Liver (tissue), 9 donors: ENCODE data around the gene KIAA1191. TPM values are rescaled to one million over a fixed set of nuclear protein-coding genes. Genes with fewer than 3 reads are reported as not detected.
"Not testable (repeated sequence)": the region's sequence is repeated elsewhere in the genome, so short reads cannot be mapped to it uniquely, and the experiment has no call there.

Experiments
- DNase-seq: peaks from one replicate; pipeline ENCODE4 v3.0.0-alpha.2; 2017; ENCODE audit warnings: low spot score
- H3K27ac ChIP-seq, 2 donors: one replicate each; pipeline ENCODE4 v1.7.0; 2013; ENCODE audit warnings: inconsistent platforms in 2 of 2, low read length in 2 of 2, control low read depth in 1 of 2, low read depth in 1 of 2, mild to moderate bottlenecking in 1 of 2
- H3K27me3 ChIP-seq, 4 donors: one replicate each; pipeline versions ENCODE4 v1.6.1 to v1.7.0; 2013; ENCODE audit warnings: low read length in 3 of 4, inconsistent platforms in 1 of 4, mild to moderate bottlenecking in 1 of 4, moderate library complexity in 1 of 4; ENCODE audit not compliant: control insufficient read depth in 4 of 4, insufficient read depth in 4 of 4
- H3K36me3 ChIP-seq, 4 donors: one replicate each; pipeline versions ENCODE4 v1.6.1 to v1.7.0; 2013; ENCODE audit warnings: low read length in 3 of 4, mild to moderate bottlenecking in 3 of 4, low read depth in 1 of 4, moderate library complexity in 1 of 4; ENCODE audit not compliant: control insufficient read depth in 4 of 4, insufficient read depth in 3 of 4
- H3K4me1 ChIP-seq, 4 donors: one replicate each; pipeline versions ENCODE4 v1.6.1 to v1.7.0; 2013; ENCODE audit warnings: low read length in 3 of 4, mild to moderate bottlenecking in 3 of 4, moderate library complexity in 1 of 4; ENCODE audit not compliant: control insufficient read depth in 4 of 4, insufficient read depth in 4 of 4
- H3K4me3 ChIP-seq, 3 donors: one replicate each; pipeline versions ENCODE4 v1.6.1 to v1.7.0; 2013; ENCODE audit warnings: low read length in 3 of 3, control low read depth in 1 of 3, low read depth in 1 of 3, mild to moderate bottlenecking in 1 of 3
- H3K9ac ChIP-seq, 2 donors: one replicate each; pipeline ENCODE4 v1.7.0; 2013; ENCODE audit warnings: low read length in 2 of 2, mild to moderate bottlenecking in 2 of 2, moderate library complexity in 2 of 2, control low read depth in 1 of 2, low read depth in 1 of 2
- H3K9me3 ChIP-seq, 4 donors: one replicate each; pipeline versions ENCODE4 v1.6.1 to v1.7.0; 2013; ENCODE audit warnings: low read length in 3 of 4; ENCODE audit not compliant: control insufficient read depth in 4 of 4
- ATF3 ChIP-seq: IDR thresholded peaks from 2 replicates; pipeline ENCODE4 v1.6.1; 2016; ENCODE audit warnings: antibody characterized with exemption
- CTCF ChIP-seq: fragments of 150-350 bp; IDR thresholded peaks from 2 replicates; pipeline ENCODE4 v1.5.1; 2017; ENCODE audit warnings: improper control_type of control experiment, low read depth, low read length; ENCODE audit not compliant: missing input control
- EGR1 ChIP-seq, 2 donors: IDR thresholded peaks; 2 replicates each; pipeline ENCODE4 v1.6.1; 2016 to 2018; ENCODE audit warnings: antibody characterized with exemption in 2 of 2, low read depth in 2 of 2
- HNF4A ChIP-seq, 2 donors: conservative IDR thresholded peaks; 2 replicates each; pipeline ENCODE4 v1.6.1; 2016; ENCODE audit warnings: antibody characterized with exemption in 2 of 2, mild to moderate bottlenecking in 2 of 2
- NR2F2 ChIP-seq: IDR thresholded peaks from 2 replicates; pipeline ENCODE4 v1.6.1; 2016; ENCODE audit warnings: antibody characterized with exemption
- RAD21 ChIP-seq, 2 donors: IDR thresholded peaks; 2 replicates each; pipeline ENCODE4 v1.6.1; 2016; ENCODE audit warnings: antibody characterized with exemption in 2 of 2, mild to moderate bottlenecking in 2 of 2
- RXRA ChIP-seq, 2 donors: IDR thresholded peaks; 2 replicates each; pipeline ENCODE4 v1.6.1; 2017 to 2018; ENCODE audit warnings: antibody characterized with exemption in 2 of 2, mild to moderate bottlenecking in 1 of 2
- SP1 ChIP-seq: IDR thresholded peaks from 2 replicates; pipeline ENCODE4 v1.6.1; 2018; ENCODE audit warnings: antibody characterized with exemption, mild to moderate bottlenecking
- YY1 ChIP-seq: IDR thresholded peaks from 2 replicates; pipeline ENCODE4 v1.6.1; 2016; ENCODE audit warnings: antibody characterized with exemption, mild to moderate bottlenecking
- ZBTB33 ChIP-seq: IDR thresholded peaks from 2 replicates; pipeline ENCODE4 v1.6.1; 2016; ENCODE audit warnings: antibody characterized with exemption
- WGBS: extraction: QIAGEN DNeasy Blood & Tissue Kit; methylation state at CpG from one replicate; pipeline ENCODE4 v1.1.7; 2013; 5-methylcytosine and 5-hydroxymethylcytosine counted together
- polyA plus RNA-seq, 2 donors: library from polyadenylated mRNA; stranded (reverse) in 1 of 2; unstranded in 1 of 2; fragments of 200-250 nt in 1 of 2; fragments of >200 nt in 1 of 2; fragmentation: Nextera tagmentation in 1 of 2; extraction: Ambion mirVana in 1 of 2; gene quantifications; one replicate each; pipeline versions ENCODE4 v1.2.1 to v1.2.3, GENCODE V29; 2013 to 2015
- total RNA-seq, 2 donors: library from RNA; depleted of rRNA; stranded (reverse); fragments of >200 nt; gene quantifications; one replicate each; pipeline ENCODE4 v1.2.3, GENCODE V29; 2014
- donor health status: healthy.
- donor health status: healthy.
- donor health status: healthy.
- donor health status: healthy.
- donor health status: healthy.

KIAA1191 gene
- total and polyA plus RNA-seq, 4 donors = 25.7 to 37.2 (median 31.4) TPM

- H3K9ac ChIP-seq = no peak overlapping the region
- TF ChIP-seq SP1 (no peak), RXRA (IDR thresholded peaks at IDR 0.05) (no peak), RAD21 (IDR thresholded peaks at IDR 0.05) (no peak), NR2F2 (no peak), ATF3 (no peak), CTCF (no peak)
- H3K4me3 ChIP-seq = no peak overlapping the region
- H3K36me3 ChIP-seq = peaks cover 5 to 28% (median 8%) of the 10 kb centered on the region in 4 donors
- H3K4me1 ChIP-seq = peaks cover 0 to 2% (median 0%) of the 10 kb centered on the region in 4 donors
- no peak for DNase-seq
- no peak overlapping the region for H3K27ac ChIP-seq
- H3K27me3 ChIP-seq = no peaks in the 10 kb centered on the region
- H3K9me3 ChIP-seq = no peaks in the 10 kb centered on the region
- WGBS = 98% methylated on average over 4 of the region's 4 CpGs
Observed at GRCh38 chr5:176409765-176410164, 48.2 kb upstream of the KIAA1191 start.

- Histone ChIP-seq H3K4me1 (no peaks in the 10 kb centered on the region), H3K36me3 (peaks cover 5 to 28% (median 8%) of the 10 kb centered on the region in 4 donors), H3K9me3 (no peaks in the 10 kb centered on the region), H3K27ac (no peak overlapping the region), H3K4me3 (no peak overlapping the region), H3K27me3 (no peaks in the 10 kb centered on the region), H3K9ac (no peak overlapping the region)
- DNase-seq = no peak
- no peak for TF ChIP-seq ZBTB33
- TF ChIP-seq RAD21 (IDR thresholded peaks at IDR 0.05) = no peak
- no peak for TF ChIP-seq EGR1 (IDR thresholded peaks at IDR 0.05; ENCODE audit: low read depth in 2 of 2)
- no peak for TF ChIP-seq HNF4A (conservative IDR thresholded peaks at IDR 0.05)
- no peak for TF ChIP-seq YY1
- WGBS = 86% methylated on average over 5 of the region's 5 CpGs
Observed at GRCh38 chr5:176408590-176408989, 47.0 kb upstream of the KIAA1191 start.

- not testable (repeated sequence) for H3K27ac ChIP-seq, DNase-seq, H3K27me3 ChIP-seq, H3K9ac ChIP-seq, H3K4me3 ChIP-seq, H3K4me1 ChIP-seq, H3K9me3 ChIP-seq
- peaks cover 5 to 28% (median 8%) of the 10 kb centered on the region in 4 donors for H3K36me3 ChIP-seq
- WGBS = 97% methylated on average over 10 of the region's 10 CpGs
Observed at GRCh38 chr5:176408252-176408573, 46.6 kb upstream of the KIAA1191 start.
